ENCODE data around the gene CCDC15.

GRCh38 chr11:125001079-125001778, 47.2 kb downstream of the CCDC15 start:
- TF ChIP-seq EZH2 (IDR thresholded peaks at IDR 0.05; ENCODE audit: borderline replicate concordance, low read length) (no peak), CTCF (conservative IDR thresholded peaks at IDR 0.05 in 1 of 2, IDR thresholded peaks at IDR 0.05 in 1 of 2; ENCODE audit: extremely low read depth in 1 of 2, insufficient read depth in 1 of 2, low read depth in 1 of 2, low read length in 2 of 2) (no peak)

Data from mammary epithelial cell (primary cell).